Ectodermal cell (in vitro differentiated cells): ENCODE results near the gene FOXRED1.
"Not testable (repeated sequence)": the region's sequence is repeated elsewhere in the genome, so short reads cannot be mapped to it uniquely, and the experiment has no call there.

ENCODE experiments used
- H3K27ac ChIP-seq: 2 replicates; pipeline ENCODE4 v1.7.0; 2013; ENCODE audit warnings: mild to moderate bottlenecking, low read depth, low read length; ENCODE audit not compliant: insufficient read depth, poor library complexity, severe bottlenecking
- H3K27me3 ChIP-seq: 2 replicates; pipeline ENCODE4 v1.7.0; 2013; ENCODE audit warnings: mild to moderate bottlenecking, low read length; ENCODE audit not compliant: insufficient read depth, control insufficient read depth, poor library complexity, severe bottlenecking
- H3K36me3 ChIP-seq: one replicate; pipeline ENCODE4 v1.7.0; 2013; ENCODE audit warnings: low read length; ENCODE audit not compliant: control insufficient read depth, insufficient read depth
- H3K4me1 ChIP-seq: one replicate; pipeline ENCODE4 v1.7.0; 2013; ENCODE audit warnings: low read length; ENCODE audit not compliant: control insufficient read depth, insufficient read depth
- H3K4me3 ChIP-seq: 2 replicates; pipeline ENCODE4 v1.7.0; 2013; ENCODE audit warnings: low read depth, low read length, control low read depth; ENCODE audit not compliant: insufficient read depth
- H3K9me3 ChIP-seq: 2 replicates; pipeline ENCODE4 v1.7.0; 2013; ENCODE audit warnings: mild to moderate bottlenecking, low read length, moderate library complexity; ENCODE audit not compliant: control insufficient read depth
- WGBS, 2 experiments: methylation state at CpG; one replicate each; pipeline ENCODE4 v1.1.7; 2013; ENCODE audit warnings: missing lambda C conversion rate in 2 of 2; 5-methylcytosine and 5-hydroxymethylcytosine counted together

FOXRED1 gene

GRCh38 chr11:126288237-126288636, 19.3 kb downstream of the FOXRED1 start:
- WGBS, 2 experiments = 94 to 97% methylated on average over 6 of the region's 6 CpGs
- Histone ChIP-seq H3K36me3 (peaks cover 6% of the 10 kb centered on the region), H3K4me3 (no peak overlapping the region), H3K9me3 (no peaks in the 10 kb centered on the region), H3K27me3 (peaks cover 9% of the 10 kb centered on the region), H3K4me1 (no peaks in the 10 kb centered on the region), H3K27ac (no peak overlapping the region)

DNA sequence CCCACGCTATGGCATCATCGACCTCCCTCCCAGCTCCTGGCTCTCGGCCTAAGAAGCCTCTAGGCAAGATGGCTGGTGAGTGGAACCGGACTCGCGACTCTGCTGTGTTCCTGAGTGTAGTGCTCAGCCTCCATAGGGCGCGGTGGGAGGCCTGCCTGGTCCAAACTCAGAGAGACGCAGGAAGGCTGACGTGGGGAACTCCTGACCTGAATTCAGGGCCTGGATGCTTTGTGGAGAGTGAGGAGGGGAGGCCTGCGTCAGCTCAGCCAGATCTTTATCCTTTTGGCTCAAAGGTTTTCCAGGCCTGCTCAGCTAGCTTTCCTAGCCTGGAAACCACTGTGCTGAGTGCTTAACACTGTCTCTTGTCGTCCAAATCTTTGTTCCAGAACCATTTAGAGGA, 21.9 kb downstream of the FOXRED1 start:
- 94% methylated on average over 12 of the region's 12 CpGs for WGBS, 2 experiments
- H3K4me1 ChIP-seq = no peaks in the 10 kb centered on the region
- H3K9me3 ChIP-seq = no peaks in the 10 kb centered on the region
- no peak overlapping the region for H3K27ac ChIP-seq
- no peak overlapping the region for H3K4me3 ChIP-seq
- peaks cover 6% of the 10 kb centered on the region for H3K36me3 ChIP-seq
- H3K27me3 ChIP-seq = no peaks in the 10 kb centered on the region

- 96% methylated on average over 5 of the region's 5 CpGs for WGBS, 2 experiments
- Histone ChIP-seq H3K4me3 (no peak overlapping the region), H3K36me3 (peaks cover 6% of the 10 kb centered on the region), H3K9me3 (no peaks in the 10 kb centered on the region), H3K4me1 (no peaks in the 10 kb centered on the region), H3K27me3 (no peaks in the 10 kb centered on the region), H3K27ac (no peak overlapping the region)
Measured at GRCh38 chr11:126293726-126294125, 24.8 kb downstream of the FOXRED1 start.

- no peaks in the 10 kb centered on the region for H3K4me1 ChIP-seq
- 93 to 94% methylated on average over 2 of the region's 2 CpGs for WGBS, 2 experiments
Measured at GRCh38 chr11:126297004-126297403, 28.1 kb downstream of the FOXRED1 start.

DNA sequence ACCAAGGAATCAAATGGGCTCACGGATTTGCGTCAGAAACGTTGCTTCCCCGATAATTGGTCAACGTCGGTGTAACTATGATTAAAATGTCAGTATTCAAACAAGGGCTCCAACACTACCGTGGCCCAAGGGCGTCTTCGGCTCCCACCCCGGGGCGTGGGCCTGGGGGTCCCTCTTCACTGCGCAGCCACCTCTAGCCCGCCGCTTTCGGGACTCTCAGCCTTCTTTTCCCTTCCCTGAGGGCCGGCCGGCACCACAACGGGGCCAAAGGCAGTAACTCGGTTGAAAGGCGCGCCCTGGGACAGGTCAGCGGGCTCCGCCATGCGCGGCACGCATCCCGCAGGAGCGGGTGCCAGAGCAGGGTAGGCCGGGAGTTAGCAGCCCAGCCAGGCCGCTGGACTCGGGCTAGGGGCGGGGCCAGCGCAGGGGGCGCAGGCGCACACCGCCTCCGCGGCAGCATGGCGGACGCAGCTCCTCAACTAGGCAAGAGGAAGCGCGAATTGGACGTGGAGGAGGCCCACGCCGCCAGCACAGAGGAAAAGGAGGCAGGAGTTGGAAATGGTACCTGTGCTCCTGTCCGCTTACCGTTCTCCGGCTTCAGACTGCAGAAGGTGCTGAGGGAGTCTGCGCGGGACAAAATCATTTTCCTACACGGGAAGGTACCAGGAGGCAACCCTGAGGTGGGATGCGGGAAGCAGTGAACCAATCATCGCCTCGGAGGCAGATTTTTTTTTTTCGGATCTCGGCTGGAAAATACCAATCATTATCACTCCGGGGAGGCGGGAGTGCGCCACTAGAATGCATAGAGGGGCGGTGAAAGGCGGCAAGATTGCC, 34.9 kb downstream of the FOXRED1 start, which contains the start of gene DCPS:
Gene DCPS (plus strand): TSS at position 438 of the 834 bp plus-strand sequence. CDS start 21 bp downstream, at position 459.
- Histone ChIP-seq H3K27ac (peak within 1 kb of the TSS; percentile 56), H3K4me3 (peak within 1 kb of the TSS; percentile 66), H3K36me3 (no peaks in the 10 kb centered on the region), H3K4me1 (no peaks in the 10 kb centered on the region), H3K27me3 (no peaks in the 10 kb centered on the region), H3K9me3 (no peaks in the 10 kb centered on the region)
- 3% methylated on average over 61 of the region's 61 CpGs for WGBS, 2 experiments

More at GRCh38 chr11:126297004-126297403, 28.1 kb downstream of the FOXRED1 start:
- Histone ChIP-seq H3K27me3 (no peaks in the 10 kb centered on the region), H3K27ac (no peak overlapping the region), H3K4me3 (no peak overlapping the region), H3K36me3 (peaks cover 6% of the 10 kb centered on the region), H3K9me3 (no peaks in the 10 kb centered on the region)

DNA sequence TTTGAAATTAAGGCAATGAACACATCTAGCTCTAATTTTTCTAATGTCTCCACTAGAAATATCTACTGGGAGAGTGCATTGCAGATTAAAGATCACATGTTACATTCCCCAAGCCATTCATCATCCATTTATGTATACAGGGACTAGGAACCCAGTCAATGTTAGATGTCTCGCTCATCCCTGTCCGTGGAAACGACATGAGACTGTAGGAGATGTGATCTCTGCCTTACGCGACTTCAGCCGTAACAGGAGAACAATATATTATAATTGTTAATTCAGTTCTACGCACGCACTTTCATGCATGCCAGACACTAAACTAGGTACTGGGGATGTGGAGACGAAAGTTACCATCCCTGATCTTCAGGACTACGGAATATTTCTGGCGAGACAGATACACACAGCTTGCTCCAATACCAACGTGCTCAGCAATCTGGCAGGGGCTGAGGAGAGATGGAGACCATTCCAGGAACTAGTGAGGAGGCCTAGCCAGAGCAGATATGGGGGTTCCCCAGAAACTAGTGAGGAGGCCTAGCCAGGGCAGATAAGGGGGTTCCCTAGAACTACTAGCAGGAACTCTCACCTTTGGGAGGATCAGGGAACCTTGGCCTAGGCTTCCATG, 35.6 kb downstream of the FOXRED1 start:
- H3K4me1 ChIP-seq = no peaks in the 10 kb centered on the region
- no peaks in the 10 kb centered on the region for H3K36me3 ChIP-seq
- WGBS, 2 experiments = 75 to 80% methylated on average over 12 of the region's 12 CpGs
- peak overlapping the region; percentile 66 for H3K4me3 ChIP-seq
- no peaks in the 10 kb centered on the region for H3K9me3 ChIP-seq
- H3K27ac ChIP-seq = no peak overlapping the region
- no peaks in the 10 kb centered on the region for H3K27me3 ChIP-seq

DNA sequence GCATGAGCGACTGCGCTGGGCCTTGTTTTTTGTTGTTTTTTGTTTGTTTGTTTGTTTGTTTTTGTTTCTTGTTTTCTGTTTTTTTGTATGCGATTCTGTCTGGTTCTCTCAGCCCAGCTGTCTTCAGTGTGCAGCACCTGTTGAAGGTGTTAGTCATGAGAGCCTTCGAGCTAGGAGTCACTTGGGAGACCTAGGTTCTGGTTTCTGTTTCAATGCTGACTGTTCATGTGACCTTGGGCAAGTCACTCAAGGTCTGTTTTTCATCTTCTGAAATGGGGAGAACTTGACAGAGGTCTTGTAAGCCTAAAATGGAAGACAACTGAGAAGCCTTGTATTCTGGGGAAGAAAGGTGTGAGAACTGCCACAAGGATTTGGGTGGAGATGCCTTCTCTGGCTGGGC, 36.7 kb downstream of the FOXRED1 start:
- no peaks in the 10 kb centered on the region for H3K27me3 ChIP-seq
- no peak overlapping the region for H3K27ac ChIP-seq
- WGBS, 2 experiments = 94% methylated on average over 4 of the region's 4 CpGs
- no peaks in the 10 kb centered on the region for H3K4me1 ChIP-seq
- H3K4me3 ChIP-seq = no peak overlapping the region
- no peaks in the 10 kb centered on the region for H3K9me3 ChIP-seq
- no peaks in the 10 kb centered on the region for H3K36me3 ChIP-seq

- no peak overlapping the region for H3K27ac ChIP-seq
- WGBS, 2 experiments = 48 to 55% methylated on average over 5 of the region's 5 CpGs
Measured at GRCh38 chr11:126307706-126308105, 38.8 kb downstream of the FOXRED1 start.

GRCh38 chr11:126308271-126308671, 39.3 kb downstream of the FOXRED1 start:
- Histone ChIP-seq H3K36me3 (no peaks in the 10 kb centered on the region), H3K27me3 (no peaks in the 10 kb centered on the region), H3K4me3 (no peak overlapping the region), H3K9me3 (no peaks in the 10 kb centered on the region), H3K27ac (no peak overlapping the region), H3K4me1 (no peaks in the 10 kb centered on the region)
- WGBS, 2 experiments = 87 to 95% methylated on average over 4 of the region's 4 CpGs

More at GRCh38 chr11:126307706-126308105, 38.8 kb downstream of the FOXRED1 start:
- no peak overlapping the region for H3K4me3 ChIP-seq
- no peaks in the 10 kb centered on the region for H3K9me3 ChIP-seq
- no peaks in the 10 kb centered on the region for H3K36me3 ChIP-seq
- no peaks in the 10 kb centered on the region for H3K4me1 ChIP-seq
- no peaks in the 10 kb centered on the region for H3K27me3 ChIP-seq

GRCh38 chr11:126308771-126309170, 39.8 kb downstream of the FOXRED1 start:
- not testable (repeated sequence) for H3K27ac ChIP-seq, H3K36me3 ChIP-seq, H3K9me3 ChIP-seq, H3K4me3 ChIP-seq, H3K27me3 ChIP-seq, H3K4me1 ChIP-seq
- 93 to 95% methylated on average over 4 of the region's 4 CpGs for WGBS, 2 experiments
